Left renal pelvis (tissue), 4 donors: ENCODE measurements around the gene FITM1. TPM values are rescaled to one million over a fixed set of nuclear protein-coding genes. Genes with fewer than 3 reads are reported as not detected.

Experiments used
- DNase-seq, 4 donors: peaks; one replicate each; pipeline ENCODE4 v3.0.0-alpha.2; 2013; ENCODE audit warnings: low read depth in 4 of 4, low spot score in 3 of 4
- polyA plus RNA-seq, 4 donors: library from polyadenylated mRNA; unstranded; fragments of 120-200 nt; gene quantifications; one replicate each; pipeline ENCODE4 v1.2.1, GENCODE V29; 2013; ENCODE audit not compliant: insufficient read length in 4 of 4

Gene FITM1
- polyA plus RNA-seq, 4 donors = 0.55 to 1.6 (median 0.79) TPM

- no peak for DNase-seq
Measured at GRCh38 chr14:24155100-24155499, 24.6 kb downstream of the FITM1 start.

GRCh38 chr14:24156840-24157239 is 26.4 kb downstream of the FITM1 start:
- DNase-seq = no peak

GRCh38 chr14:24157331-24157730 is 26.9 kb downstream of the FITM1 start:
- DNase-seq = no peak

GRCh38 chr14:24159777-24160498 is 29.5 kb downstream of the FITM1 start:
- DNase-seq = no peak

GRCh38 chr14:24160499-24160849 is 30.0 kb downstream of the FITM1 start:
- no peak for DNase-seq

GRCh38 chr14:24160850-24161804 is 30.7 kb downstream of the FITM1 start, which contains the start of gene IRF9:
Gene IRF9 (plus strand): TSS chr14:24161265. CDS start chr14:24162145, 880 bp downstream.
- peak; percentile 89 to 95 (median 92) for DNase-seq

- DNase-seq = no peak
Measured at GRCh38 chr14:24162093-24162492, 31.6 kb downstream of the FITM1 start.

- DNase-seq = no peak
Measured at GRCh38 chr14:24164518-24164991, 34.1 kb downstream of the FITM1 start.

- DNase-seq = no peak
Measured at GRCh38 chr14:24165785-24166184, 35.3 kb downstream of the FITM1 start.

GRCh38 chr14:24167469-24168114 is 37.1 kb downstream of the FITM1 start:
- DNase-seq = no peak

- DNase-seq = peak; percentile 76 to 93 (median 82)
Measured at GRCh38 chr14:24171422-24172260, 41.2 kb downstream of the FITM1 start, which contains the start of gene REC8. Gene REC8 (plus strand): TSS chr14:24172080. CDS start chr14:24172553, 473 bp downstream.

GRCh38 chr14:24172261-24172860 is 41.9 kb downstream of the FITM1 start:
- no peak for DNase-seq

GRCh38 chr14:24172871-24173281 is 42.4 kb downstream of the FITM1 start:
- no peak for DNase-seq

- DNase-seq = no peak
Measured at GRCh38 chr14:24176599-24176998, 46.1 kb downstream of the FITM1 start.

- DNase-seq = no peak
Measured at GRCh38 chr14:24177041-24177825, 46.8 kb downstream of the FITM1 start.

GRCh38 chr14:24177891-24178290 is 47.4 kb downstream of the FITM1 start:
- no peak for DNase-seq

- no peak for DNase-seq
Measured at GRCh38 chr14:24178399-24179178, 48.1 kb downstream of the FITM1 start.
